Aorta (tissue), 5 donors: Measurements from ENCODE around the gene AFAP1L2. TPM values are rescaled to one million over a fixed set of nuclear protein-coding genes. Genes with fewer than 3 reads are reported as not detected.
A peak's percentile ranks its signal among the peaks of the same experiment; 100 is the strongest.
"Not testable (repeated sequence)": the region's sequence is repeated elsewhere in the genome, so short reads cannot be mapped to it uniquely, and the experiment has no call there.

Experiments used
- ATAC-seq: fragments of 200-7000 bp; cut with Tn5 transposase; one replicate; pipeline ENCODE4 v1.9.1; 2022; ENCODE audit warnings: moderate library complexity; ENCODE audit not compliant: low FRiP score
- DNase-seq, 2 donors: peaks; one replicate each; pipeline ENCODE4 v3.0.0-alpha.2; 2020
- H3K27ac ChIP-seq, 2 donors: one replicate each; pipeline ENCODE4 v1.5.1; 2013; ENCODE audit warnings: low read length in 2 of 2, mild to moderate bottlenecking in 2 of 2, moderate library complexity in 2 of 2, control low read depth in 1 of 2, inconsistent platforms in 1 of 2, low read depth in 1 of 2
- H3K27me3 ChIP-seq, 2 donors: one replicate each; pipeline ENCODE4 v1.6.1; 2013; ENCODE audit warnings: control low read depth in 1 of 2, low read length in 1 of 2, mild to moderate bottlenecking in 1 of 2, moderate library complexity in 1 of 2; ENCODE audit not compliant: insufficient read depth in 2 of 2, control insufficient read depth in 1 of 2
- H3K36me3 ChIP-seq, 2 donors: one replicate each; pipeline ENCODE4 v1.6.1; 2013; ENCODE audit warnings: control low read depth in 1 of 2, low read length in 1 of 2, mild to moderate bottlenecking in 1 of 2; ENCODE audit not compliant: insufficient read depth in 2 of 2, control insufficient read depth in 1 of 2
- H3K4me1 ChIP-seq, 2 donors: one replicate each; pipeline ENCODE4 v1.6.1; 2013; ENCODE audit warnings: low read length in 2 of 2, control low read depth in 1 of 2, mild to moderate bottlenecking in 1 of 2, moderate library complexity in 1 of 2; ENCODE audit not compliant: insufficient read depth in 2 of 2, control insufficient read depth in 1 of 2
- H3K4me3 ChIP-seq, 2 donors: one replicate each; pipeline ENCODE4 v1.5.1; 2013; ENCODE audit warnings: low read length in 2 of 2, control low read depth in 1 of 2, mild to moderate bottlenecking in 1 of 2
- H3K9me3 ChIP-seq: one replicate; pipeline ENCODE4 v1.6.1; 2013; ENCODE audit warnings: mild to moderate bottlenecking, low read length; ENCODE audit not compliant: control insufficient read depth
- WGBS, 2 donors: extraction: QIAGEN DNeasy Blood & Tissue Kit; methylation state at CpG; one replicate each; pipeline ENCODE4 v1.1.7; 2013; 5-methylcytosine and 5-hydroxymethylcytosine counted together
- intact Hi-C, 2 donors: fragments of 100-400 bp; cut with DNase I; formaldehyde crosslinking; loops; one replicate each; pipeline versions ENCODE4 v1.14.2 to v1.15.0; 2022
- polyA plus RNA-seq, 2 donors: library from polyadenylated mRNA; stranded (reverse); fragments of 200-250 nt; gene quantifications; one replicate each; pipeline ENCODE4 v1.2.3, GENCODE V29; 2013
- total RNA-seq, 2 donors: library from RNA; stranded (reverse); fragmentation: NEBNext Ultra II Directional; extraction: Animal tissue kit (Norgen Biotek cat#: 25700); gene quantifications; one replicate each; pipeline ENCODE4 v1.2.1, GENCODE V29; 2021
- donor health status: healthy with polysubstance abuse.
- donor health status: Bipolar disorder and iron deficiency.
- donor health status: DM: no; HTN: no; CAD: no.
- donor health status: DM: no; HTN: no; CAD: no.
- donor health status: DM: yes; HTN: yes; CAD: no.

The AFAP1L2 gene
- total and polyA plus RNA-seq, 4 donors = 3.1 to 19.3 (median 10.2) TPM

DNA sequence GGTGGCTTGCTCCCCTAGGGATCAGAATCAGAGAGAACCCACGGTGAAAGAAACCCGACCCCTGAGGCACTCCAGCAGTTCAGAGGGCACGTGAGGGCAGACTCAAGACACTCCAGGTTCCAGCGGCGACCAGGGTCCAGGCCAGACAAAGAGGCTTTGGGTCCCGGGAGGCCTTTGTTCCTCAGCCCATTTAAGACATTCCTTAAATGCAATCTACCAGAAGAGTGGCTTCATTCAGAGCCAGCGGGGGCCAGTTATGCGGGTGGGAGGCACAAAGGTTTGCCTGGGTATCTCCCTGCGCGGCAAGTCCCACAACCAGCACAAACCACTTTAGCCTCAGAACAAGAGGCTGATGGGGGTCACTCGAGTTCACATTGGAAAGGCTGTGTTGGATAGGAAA, 53.6 kb downstream of the AFAP1L2 start:
- Histone ChIP-seq H3K27me3 (no peaks in the 10 kb centered on the region), H3K27ac (no peak overlapping the region), H3K9me3 (no peaks in the 10 kb centered on the region), H3K4me3 (no peak overlapping the region), H3K4me1 (no peaks in the 10 kb centered on the region), H3K36me3 (no peaks in the 10 kb centered on the region)
- no peak for DNase-seq
- intact Hi-C loops = no loop called here
- WGBS, 2 donors = 86% methylated on average over 11 of the region's 11 CpGs
- no peak for ATAC-seq

DNA sequence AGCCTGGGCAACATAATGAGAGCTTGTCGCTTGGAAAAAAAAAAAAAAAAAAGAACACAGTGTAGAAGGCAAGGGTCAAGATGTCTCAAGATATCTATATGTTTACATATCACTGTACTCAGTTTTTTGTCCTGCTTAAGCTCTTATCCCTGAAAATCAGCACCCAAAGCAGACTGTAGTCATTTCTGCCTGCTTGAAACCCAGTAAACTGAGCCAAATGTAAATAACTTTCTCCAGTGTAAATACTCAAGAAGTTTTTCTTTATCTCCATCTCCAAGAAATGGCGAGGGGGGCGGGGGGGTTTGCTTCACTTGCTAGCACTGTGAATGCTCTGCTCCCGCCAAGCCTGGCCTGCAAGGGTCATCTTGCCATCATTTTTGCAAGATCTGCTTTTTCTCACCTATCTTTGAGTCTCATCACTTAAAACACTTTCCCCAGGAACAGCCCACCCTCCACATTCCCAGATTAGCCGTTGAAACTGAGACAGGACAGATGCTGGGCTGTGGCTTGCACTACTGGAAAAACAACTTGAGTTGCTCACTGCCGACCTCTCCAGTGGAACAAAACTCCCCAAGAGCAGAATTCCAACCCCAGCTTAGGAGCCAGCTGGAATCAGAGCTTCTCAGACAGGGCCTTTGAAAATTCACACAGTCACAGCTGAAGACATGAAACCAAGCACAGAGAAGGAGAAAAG, 54.6 kb downstream of the AFAP1L2 start:
- ATAC-seq = peak; percentile 55
- Histone ChIP-seq H3K9me3 (no peaks in the 10 kb centered on the region), H3K27ac (no peak overlapping the region), H3K4me3 (no peak overlapping the region), H3K36me3 (no peaks in the 10 kb centered on the region), H3K27me3 (no peaks in the 10 kb centered on the region), H3K4me1 (no peaks in the 10 kb centered on the region)
- DNase-seq = no peak
- intact Hi-C loops = no loop called here
- 24 to 35% methylated on average over 6 of the region's 6 CpGs for WGBS, 2 donors

DNA sequence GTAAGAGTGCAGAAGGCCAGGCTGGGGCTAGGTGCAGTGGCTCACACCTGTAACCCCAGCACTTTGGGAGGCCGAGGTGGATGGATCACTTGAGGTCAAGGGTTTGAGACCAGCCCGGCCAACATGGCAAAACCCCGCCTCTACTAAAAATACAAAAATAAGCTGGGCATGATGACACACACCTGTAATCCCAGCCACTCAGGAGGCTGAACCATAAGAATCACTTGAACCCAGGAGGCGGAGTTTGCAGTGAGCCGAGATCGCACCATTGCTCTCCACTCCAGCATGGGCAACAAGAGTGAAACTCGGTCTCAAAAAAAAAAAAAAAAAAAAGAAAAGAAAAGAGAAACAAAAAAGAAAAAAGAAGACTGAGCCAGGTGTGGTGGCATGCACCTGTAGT, 55.2 kb downstream of the AFAP1L2 start:
- H3K27ac ChIP-seq, H3K4me3 ChIP-seq, H3K9me3 ChIP-seq, intact Hi-C loops, H3K4me1 ChIP-seq, ATAC-seq, H3K27me3 ChIP-seq, H3K36me3 ChIP-seq, DNase-seq: not testable (repeated sequence)
- WGBS, 2 donors = 95 to 96% methylated on average over 7 of the region's 7 CpGs

DNA sequence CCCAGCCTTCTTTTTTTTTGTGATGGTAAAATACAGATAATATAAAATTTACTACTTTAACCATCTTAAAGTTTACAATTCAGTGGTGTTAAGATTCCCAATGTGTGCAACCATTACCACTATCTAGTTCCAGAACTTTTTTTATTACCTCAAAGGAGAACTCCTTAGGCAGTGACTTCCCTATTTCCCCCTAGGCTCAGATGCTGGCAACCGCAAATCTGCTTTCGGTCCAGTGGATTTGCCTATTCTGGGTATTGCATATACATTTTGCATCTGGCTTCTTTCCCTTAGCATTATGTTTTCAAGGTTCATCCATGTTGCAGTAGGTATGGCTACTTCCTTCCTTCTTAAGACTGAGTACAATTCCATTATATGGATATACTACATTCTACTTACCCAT, 56.5 kb downstream of the AFAP1L2 start:
- Histone ChIP-seq H3K4me3 (no peak overlapping the region), H3K4me1 (no peaks in the 10 kb centered on the region), H3K27ac (no peak overlapping the region), H3K27me3 (no peaks in the 10 kb centered on the region), H3K36me3 (no peaks in the 10 kb centered on the region), H3K9me3 (no peaks in the 10 kb centered on the region)
- intact Hi-C loops = no loop called here
- DNase-seq (no peak), ATAC-seq (no peak)
- 97 to 100% methylated on average over 2 of the region's 2 CpGs for WGBS, 2 donors

DNA sequence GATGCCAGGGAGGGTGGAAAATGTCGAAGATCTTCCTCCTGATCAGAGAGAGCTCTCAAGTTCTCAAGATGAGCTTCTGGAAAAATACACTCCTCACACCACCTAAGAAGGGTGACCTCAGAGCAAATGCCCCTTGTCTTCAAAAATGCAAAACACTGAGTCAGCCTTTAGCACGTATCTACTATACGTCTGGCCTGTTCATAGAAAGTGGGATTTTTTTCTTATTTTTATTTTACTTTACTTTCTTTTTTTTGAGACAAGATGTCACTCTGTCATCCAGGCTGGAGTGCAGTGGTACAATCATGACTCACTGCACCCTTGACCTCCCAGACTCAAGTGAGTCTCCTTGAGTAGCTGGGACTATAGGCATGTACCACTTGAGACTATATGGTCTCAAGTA, 57.1 kb downstream of the AFAP1L2 start:
- intact Hi-C loops = no loop called here
- Histone ChIP-seq H3K9me3 (no peaks in the 10 kb centered on the region), H3K27me3 (no peaks in the 10 kb centered on the region), H3K4me1 (no peaks in the 10 kb centered on the region), H3K4me3 (no peak overlapping the region), H3K36me3 (no peaks in the 10 kb centered on the region), H3K27ac (no peak overlapping the region)
- 84 to 86% methylated on average over 3 of the region's 3 CpGs for whole genome bisulfite sequencing, 2 donors
- no peak for DNase-seq
- no peak for ATAC-seq

DNA sequence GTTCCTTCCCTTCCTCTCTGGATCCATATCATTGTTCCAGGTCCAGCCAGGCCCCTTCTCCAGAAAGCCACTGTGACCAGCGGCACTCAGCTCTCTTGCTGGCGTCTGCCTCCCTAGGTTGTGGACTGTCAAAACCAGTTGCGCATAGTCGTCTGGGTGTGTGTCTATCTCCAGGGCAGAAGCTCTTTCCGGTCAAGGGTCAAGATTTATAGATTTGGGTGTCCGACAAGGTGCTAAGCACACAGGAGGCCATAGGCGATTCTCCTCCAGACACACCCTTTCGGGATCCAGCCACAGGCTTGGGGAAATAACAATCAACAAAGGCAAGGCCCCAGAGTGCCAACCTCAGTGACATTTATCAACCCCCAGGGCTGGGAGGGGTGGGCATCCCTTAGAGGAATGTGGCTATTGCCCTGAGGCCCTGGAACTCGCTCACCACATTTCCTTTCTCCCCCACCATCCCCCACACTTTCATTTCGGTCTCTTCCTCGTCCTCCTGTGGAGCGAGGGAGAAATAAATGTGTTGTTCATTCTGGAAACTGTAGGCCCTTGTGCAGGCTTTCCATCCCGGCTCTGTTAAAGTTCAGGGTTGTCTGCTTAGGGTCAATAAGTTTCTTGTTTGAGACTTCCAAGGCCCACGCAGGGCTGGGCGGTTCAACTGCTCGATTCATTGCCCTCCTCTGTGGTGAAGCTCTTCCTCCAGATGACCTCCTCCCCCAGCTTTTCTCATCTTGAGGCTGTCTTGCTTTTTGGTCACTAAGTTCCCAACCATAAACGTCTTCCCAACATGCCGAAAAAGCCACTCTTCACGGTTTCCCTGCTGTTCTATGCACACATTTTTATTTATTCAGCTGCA, 57.9 kb downstream of the AFAP1L2 start:
- Histone ChIP-seq H3K9me3 (no peaks in the 10 kb centered on the region), H3K4me3 (no peak overlapping the region), H3K27ac (no peak overlapping the region), H3K36me3 (no peaks in the 10 kb centered on the region), H3K27me3 (no peaks in the 10 kb centered on the region), H3K4me1 (no peaks in the 10 kb centered on the region)
- DNase-seq = no peak
- WGBS, 2 donors = 92% methylated on average over 19 of the region's 19 CpGs
- intact Hi-C loops = no loop called here
- no peak for ATAC-seq

DNA sequence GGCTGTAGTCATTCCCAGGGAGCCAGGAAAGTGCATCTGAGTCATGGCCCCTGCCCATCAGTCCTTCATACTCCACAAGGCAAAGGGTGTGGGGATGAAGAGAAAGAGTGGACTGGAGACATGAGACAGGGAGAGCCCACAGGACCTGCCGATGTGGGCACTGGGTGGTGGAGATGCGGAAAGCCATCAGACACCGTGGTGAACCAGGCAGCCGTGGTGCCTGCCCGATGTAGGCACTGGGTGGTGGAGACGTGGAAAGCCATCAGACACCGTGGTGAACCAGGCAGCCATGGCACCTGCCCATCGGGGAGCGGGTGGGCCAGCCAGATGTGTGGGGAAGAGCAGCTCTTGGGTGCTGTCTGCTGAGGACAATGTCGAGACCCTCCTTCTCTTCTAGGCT, 58.6 kb downstream of the AFAP1L2 start:
- whole genome bisulfite sequencing, 2 donors = 97 to 98% methylated on average over 10 of the region's 10 CpGs
- H3K36me3 ChIP-seq = no peaks in the 10 kb centered on the region
- intact Hi-C loops = no loop called here
- H3K27ac ChIP-seq = no peak overlapping the region
- DNase-seq = no peak
- no peak for ATAC-seq
- H3K27me3 ChIP-seq = no peaks in the 10 kb centered on the region
- no peaks in the 10 kb centered on the region for H3K9me3 ChIP-seq
- no peak overlapping the region for H3K4me3 ChIP-seq
- H3K4me1 ChIP-seq = no peaks in the 10 kb centered on the region

DNA sequence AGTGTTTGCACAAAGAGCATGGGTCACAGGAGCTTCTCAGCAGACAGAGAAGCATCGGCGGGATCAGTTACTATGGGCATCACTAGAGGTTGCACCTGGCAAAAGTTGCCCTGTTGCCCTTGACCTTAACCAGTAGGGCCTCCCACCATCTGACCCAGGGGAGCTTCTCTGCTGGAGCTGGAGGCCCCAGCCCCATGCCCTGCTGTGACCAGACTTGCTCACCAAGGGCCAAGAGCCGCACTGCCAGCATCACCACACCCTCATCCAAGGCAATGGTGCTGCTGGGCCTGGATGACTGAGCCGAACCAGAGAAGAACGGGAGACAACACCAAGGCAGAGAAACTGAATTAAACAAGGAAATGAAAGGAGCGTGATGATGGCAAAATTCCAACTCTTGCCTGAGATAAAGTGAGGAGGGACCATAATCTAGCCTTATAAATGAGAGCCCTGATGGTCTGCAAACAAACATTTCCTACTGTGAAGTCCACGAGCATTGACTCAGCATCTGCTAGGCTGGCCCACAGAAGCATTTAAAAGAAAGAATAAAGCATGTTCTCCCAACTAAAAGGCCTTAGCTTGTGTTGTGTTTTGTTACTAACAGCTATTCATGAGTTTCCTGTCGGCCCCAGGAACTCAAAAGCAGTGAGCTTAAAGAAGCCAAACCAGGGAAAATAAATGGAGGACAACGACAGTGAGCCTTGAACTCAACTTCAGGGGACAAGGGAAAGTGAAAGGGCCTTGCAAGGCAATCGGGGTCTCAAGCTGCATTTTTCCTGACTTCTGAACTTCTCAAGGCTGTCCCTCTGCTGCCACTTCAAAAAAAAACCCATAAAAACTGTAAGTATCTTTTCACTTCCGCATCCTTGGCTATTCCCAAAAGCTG, 60.4 kb downstream of the AFAP1L2 start:
- intact Hi-C loops = no loop called here
- no peak for DNase-seq
- WGBS, 2 donors = 54 to 59% methylated on average over 11 of the region's 11 CpGs
- ATAC-seq = peak; percentile 39
- H3K27me3 ChIP-seq = no peaks in the 10 kb centered on the region
- H3K9me3 ChIP-seq = no peaks in the 10 kb centered on the region
- H3K4me1 ChIP-seq = no peaks in the 10 kb centered on the region
- no peak overlapping the region for H3K4me3 ChIP-seq
- H3K36me3 ChIP-seq = peaks cover 0 to 2% of the 10 kb centered on the region in 2 donors
- H3K27ac ChIP-seq = peak overlapping the region in 1 of 2 donors; percentile 50
